ENCODE data around the gene ZNF428.

- TF ChIP-seq CTCF (IDR thresholded peaks at IDR 0.05; ENCODE audit: insufficient read depth, low read length, poor library complexity, severe bottlenecking) (no peak), EZH2phosphoT487 (conservative IDR thresholded peaks at IDR 0.05; ENCODE audit: low read length) (no peak)
Measured at GRCh38 chr19:43574424-43575155, 44.8 kb downstream of the ZNF428 start.
